Breast epithelium (tissue), 3 donors: ENCODE data around the gene AGER.

Experiments used
- CTCF ChIP-seq, 3 donors: fragments of 450-650 bp; IDR thresholded peaks; one replicate each; pipeline ENCODE4 v1.5.1; 2016 to 2017; ENCODE audit warnings: antibody characterized with exemption in 3 of 3, mild to moderate bottlenecking in 3 of 3, moderate library complexity in 3 of 3
- POLR2A ChIP-seq: fragments of 450-650 bp; IDR thresholded peaks from one replicate; pipeline ENCODE4 v1.6.1; 2016; ENCODE audit warnings: antibody characterized with exemption, mild to moderate bottlenecking, moderate library complexity
- POLR2AphosphoS5 ChIP-seq, 3 donors: sonication (generic); formaldehyde crosslinking; IDR thresholded peaks; one replicate each; pipeline ENCODE4 v1.6.1; 2017; ENCODE audit warnings: antibody characterized with exemption in 3 of 3

- TF ChIP-seq CTCF (IDR thresholded peaks at IDR 0.05) (no peak), POLR2AphosphoS5 (IDR thresholded peaks at IDR 0.05) (no peak), POLR2A (no peak)
These were observed 37.4 kb downstream of the AGER start for GRCh38 chr6:32146687-32147086.
